ENCODE measurements around the gene SBF2. TPM values are rescaled to one million over a fixed set of nuclear protein-coding genes. Genes with fewer than 3 reads are reported as not detected.

Gene SBF2
- total and polyA plus RNA-seq, 9 of the 15 experiments (the other 6 are each of a cell fraction or from before 2014, with no cell fraction given) = 0.80 to 9.5 (median 5.0) TPM

- no peaks in the 10 kb centered on the region for H3K79me2 ChIP-seq (ENCODE audit: control insufficient read depth, insufficient read depth, low read length)
- POLR2A ChIA-PET = no interaction called here
- no peak for TF ChIP-seq NR3C1 (CRISPR knock-in tag; IDR thresholded peaks at IDR 0.05)
- no peak for TF ChIP-seq ZNF282 (CRISPR knock-in tag; IDR thresholded peaks at IDR 0.05)
- TF ChIP-seq CBFA2T2 (conservative IDR thresholded peaks at IDR 0.05) = no peak
- no peak for TF ChIP-seq CBX3 (IDR thresholded peaks at IDR 0.05; ENCODE audit: borderline replicate concordance in 1 of 2, low read length in 2 of 2)
- TF ChIP-seq TRIM24 (IDR thresholded peaks at IDR 0.05) = no peak
- H3K4me3 ChIP-seq = no peak overlapping the region
- no peak overlapping the region for H3K4me2 ChIP-seq (ENCODE audit: insufficient read depth, low read length)
- CTCF ChIA-PET (ENCODE audit: low intra/inter-chr PET ratio) = no interaction called here
- intact Hi-C loops (cut with micrococcal nuclease) (no loop called here), in situ Hi-C loops (cut with MboI) (no loop called here)
- H3K9me1 ChIP-seq (ENCODE audit: control insufficient read depth, insufficient read depth, low read length) = no peaks in the 10 kb centered on the region
- no peaks in the 10 kb centered on the region for H3K36me3 ChIP-seq (ENCODE audit: control insufficient read depth, insufficient read depth, low read length)
- H3K27me3 ChIP-seq (ENCODE audit: control insufficient read depth in 2 of 2, insufficient read depth in 2 of 2, low read length in 2 of 2) = peaks cover 3 to 4% of the 10 kb centered on the region in 2 experiments; a peak in 1 of 5 replicates
- FAIRE-seq = no peak
- DNase-seq (ENCODE audit: extremely low read depth in 1 of 4, low spot score in 3 of 4) = no peak
- WGBS (ENCODE audit: insufficient coverage, low coverage, missing lambda C conversion rate) = 4% methylated on average over 2 of the region's 2 CpGs
- no peaks in the 10 kb centered on the region for H4K20me1 ChIP-seq (replicated peaks; ENCODE audit: control insufficient read depth, insufficient read depth, low read length)
- ATAC-seq = no peak
- no peak overlapping the region for H2AFZ ChIP-seq (ENCODE audit: low read depth, low read length)
- H3K9me3 ChIP-seq (replicated peaks; ENCODE audit: control insufficient read depth, insufficient read depth, low read depth, low read length) = no peaks in the 10 kb centered on the region
- H3K27ac ChIP-seq (ENCODE audit: extremely low read depth, low read depth, low read length) = no peak overlapping the region
- H3K9ac ChIP-seq (ENCODE audit: insufficient read depth in 1 of 2, low read depth in 2 of 2, low read length in 2 of 2) = no peak overlapping the region
- no peaks in the 10 kb centered on the region for H3K4me1 ChIP-seq (replicated peaks in 1 of 2; ENCODE audit: control insufficient read depth in 2 of 2, insufficient read depth in 2 of 2, low read length in 2 of 2)
- no TSS peak for BruUV-seq (replicated peaks)
Measured at GRCh38 chr11:10030122-10030490, 263.9 kb downstream of the SBF2 start.

GRCh38 chr11:10029386-10030121, 264.5 kb downstream of the SBF2 start:
- POLR2A ChIA-PET = no interaction called here
- intact Hi-C loops (cut with micrococcal nuclease) = no loop called here
- Histone ChIP-seq H3K36me3 (ENCODE audit: control insufficient read depth, insufficient read depth, low read length) (no peaks in the 10 kb centered on the region), H3K27me3 (ENCODE audit: control insufficient read depth in 2 of 2, insufficient read depth in 2 of 2, low read length in 2 of 2) (peaks cover 3 to 4% of the 10 kb centered on the region in 2 experiments; a peak in 1 of 5 replicates), H3K79me2 (ENCODE audit: control insufficient read depth, insufficient read depth, low read length) (no peaks in the 10 kb centered on the region), H3K27ac (ENCODE audit: extremely low read depth, low read depth, low read length) (no peak overlapping the region), H3K4me2 (ENCODE audit: insufficient read depth, low read length) (no peak overlapping the region), H3K9me3 (replicated peaks; ENCODE audit: control insufficient read depth, insufficient read depth, low read depth, low read length) (no peaks in the 10 kb centered on the region), H3K4me1 (replicated peaks in 1 of 2; ENCODE audit: control insufficient read depth in 2 of 2, insufficient read depth in 2 of 2, low read length in 2 of 2) (no peaks in the 10 kb centered on the region), H2AFZ (ENCODE audit: low read depth, low read length) (no peak overlapping the region), H3K9me1 (ENCODE audit: control insufficient read depth, insufficient read depth, low read length) (no peaks in the 10 kb centered on the region), H4K20me1 (replicated peaks; ENCODE audit: control insufficient read depth, insufficient read depth, low read length) (no peaks in the 10 kb centered on the region), H3K9ac (ENCODE audit: insufficient read depth in 1 of 2, low read depth in 2 of 2, low read length in 2 of 2) (no peak overlapping the region), H3K4me3 (no peak overlapping the region)
- WGBS (ENCODE audit: insufficient coverage, low coverage, missing lambda C conversion rate) = 4% methylated on average over 3 of the region's 3 CpGs
- FAIRE-seq (no peak), ATAC-seq (no peak), DNase-seq (ENCODE audit: extremely low read depth in 1 of 4, low spot score in 3 of 4) (no peak)
- CTCF ChIA-PET (ENCODE audit: low intra/inter-chr PET ratio) = no interaction called here
- in situ Hi-C loops (cut with MboI) = no loop called here
- BruUV-seq (replicated peaks) = no TSS peak
- TF ChIP-seq ESRRB (CRISPR knock-in tag; IDR thresholded peaks at IDR 0.05; ENCODE audit: borderline replicate concordance) (no peak), DDX20 (tag; IDR thresholded peaks at IDR 0.05; ENCODE audit: low read depth) (no peak), CREM (IDR thresholded peaks at IDR 0.05; ENCODE audit: low read depth) (no peak), TCFL5 (CRISPR knock-in tag; conservative IDR thresholded peaks at IDR 0.05) (no peak), HLTF (IDR thresholded peaks at IDR 0.05) (no peak), HES1 (IDR thresholded peaks at IDR 0.05; ENCODE audit: low read depth) (no peak)
- TF ChIP-seq, protein P1, sequence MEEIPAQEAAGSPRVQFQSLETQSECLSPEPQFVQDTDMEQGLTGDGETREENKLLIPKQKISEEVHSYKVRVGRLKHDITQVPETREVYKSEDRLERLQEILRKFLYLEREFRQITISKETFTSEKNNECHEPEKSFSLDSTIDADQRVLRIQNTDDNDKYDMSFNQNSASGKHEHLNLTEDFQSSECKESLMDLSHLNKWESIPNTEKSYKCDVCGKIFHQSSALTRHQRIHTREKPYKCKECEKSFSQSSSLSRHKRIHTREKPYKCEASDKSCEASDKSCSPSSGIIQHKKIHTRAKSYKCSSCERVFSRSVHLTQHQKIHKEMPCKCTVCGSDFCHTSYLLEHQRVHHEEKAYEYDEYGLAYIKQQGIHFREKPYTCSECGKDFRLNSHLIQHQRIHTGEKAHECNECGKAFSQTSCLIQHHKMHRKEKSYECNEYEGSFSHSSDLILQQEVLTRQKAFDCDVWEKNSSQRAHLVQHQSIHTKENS (CRISPR knock-in tag; IDR thresholded peaks at IDR 0.05) = no peak
- TF ChIP-seq, protein P2, sequence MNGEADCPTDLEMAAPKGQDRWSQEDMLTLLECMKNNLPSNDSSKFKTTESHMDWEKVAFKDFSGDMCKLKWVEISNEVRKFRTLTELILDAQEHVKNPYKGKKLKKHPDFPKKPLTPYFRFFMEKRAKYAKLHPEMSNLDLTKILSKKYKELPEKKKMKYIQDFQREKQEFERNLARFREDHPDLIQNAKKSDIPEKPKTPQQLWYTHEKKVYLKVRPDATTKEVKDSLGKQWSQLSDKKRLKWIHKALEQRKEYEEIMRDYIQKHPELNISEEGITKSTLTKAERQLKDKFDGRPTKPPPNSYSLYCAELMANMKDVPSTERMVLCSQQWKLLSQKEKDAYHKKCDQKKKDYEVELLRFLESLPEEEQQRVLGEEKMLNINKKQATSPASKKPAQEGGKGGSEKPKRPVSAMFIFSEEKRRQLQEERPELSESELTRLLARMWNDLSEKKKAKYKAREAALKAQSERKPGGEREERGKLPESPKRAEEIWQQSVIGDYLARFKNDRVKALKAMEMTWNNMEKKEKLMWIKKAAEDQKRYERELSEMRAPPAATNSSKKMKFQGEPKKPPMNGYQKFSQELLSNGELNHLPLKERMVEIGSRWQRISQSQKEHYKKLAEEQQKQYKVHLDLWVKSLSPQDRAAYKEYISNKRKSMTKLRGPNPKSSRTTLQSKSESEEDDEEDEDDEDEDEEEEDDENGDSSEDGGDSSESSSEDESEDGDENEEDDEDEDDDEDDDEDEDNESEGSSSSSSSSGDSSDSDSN (IDR thresholded peaks at IDR 0.05; ENCODE audit: borderline replicate concordance in 1 of 2, low read depth in 2 of 2, low read length in 2 of 2) = no peak
